GF-D8 (cell line): ENCODE data around the gene BCL10.
"Not testable (repeated sequence)": the region's sequence is repeated elsewhere in the genome, so short reads cannot be mapped to it uniquely, and the experiment has no call there.

Source experiments
- DNase-seq: peaks from one replicate; lab custom pipeline; 2025; lab: John Stamatoyannopoulos, UW

The BCL10 gene

GRCh38 chr1:85264150-85264549 is 12.3 kb downstream of the BCL10 start:
- no peak for DNase-seq

GRCh38 chr1:85262985-85263384 is 13.4 kb downstream of the BCL10 start:
- DNase-seq, result no peak

GRCh38 chr1:85259912-85260274 is 16.5 kb downstream of the BCL10 start:
- DNase-seq, result no peak

DNA sequence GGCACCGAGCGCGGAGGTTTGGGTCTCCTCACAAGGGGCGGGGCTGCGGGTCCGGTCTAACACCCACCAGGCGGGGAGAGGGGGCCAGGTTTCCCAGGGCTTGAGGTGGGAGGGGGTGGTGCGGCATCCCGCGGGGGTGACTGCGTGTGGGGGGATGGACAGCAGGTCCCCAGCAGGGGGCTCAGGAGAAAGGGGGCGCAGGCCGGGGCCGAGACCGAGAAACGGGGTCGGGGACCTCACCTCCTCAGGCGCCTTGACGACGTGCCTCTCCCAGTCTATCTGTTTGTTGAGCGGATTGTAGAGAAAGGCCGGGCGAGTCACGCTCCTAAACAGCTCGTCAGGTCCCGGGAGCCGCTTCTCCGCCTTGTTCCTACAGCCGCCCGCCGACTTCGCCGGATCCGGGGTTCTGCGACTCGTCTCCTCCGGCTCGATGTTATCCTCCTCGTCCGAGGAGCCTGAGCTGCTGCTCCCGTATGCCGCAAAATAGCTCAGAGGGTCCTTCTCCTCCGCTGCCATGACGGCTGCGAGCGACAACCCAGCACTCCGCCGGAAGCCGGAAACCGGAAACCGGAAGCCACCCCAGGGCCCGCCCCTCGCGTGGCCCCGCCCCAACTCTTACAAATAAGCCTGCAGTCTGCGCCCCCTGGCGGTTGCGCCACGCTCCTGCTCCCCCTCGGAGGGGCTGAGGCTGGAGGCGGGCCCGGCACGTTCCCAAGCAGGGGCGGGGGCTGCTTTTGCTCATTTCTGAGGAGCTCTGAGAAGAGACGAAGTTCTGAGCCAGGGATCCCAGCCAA is 17.1 kb downstream of the BCL10 start, which contains the start of gene C1orf52:
C1orf52 (minus strand) TSS at position 545 of the 794 bp plus-strand sequence; CDS start at position 516, 29 bp downstream.
- peak; percentile 60 for DNase-seq

DNA sequence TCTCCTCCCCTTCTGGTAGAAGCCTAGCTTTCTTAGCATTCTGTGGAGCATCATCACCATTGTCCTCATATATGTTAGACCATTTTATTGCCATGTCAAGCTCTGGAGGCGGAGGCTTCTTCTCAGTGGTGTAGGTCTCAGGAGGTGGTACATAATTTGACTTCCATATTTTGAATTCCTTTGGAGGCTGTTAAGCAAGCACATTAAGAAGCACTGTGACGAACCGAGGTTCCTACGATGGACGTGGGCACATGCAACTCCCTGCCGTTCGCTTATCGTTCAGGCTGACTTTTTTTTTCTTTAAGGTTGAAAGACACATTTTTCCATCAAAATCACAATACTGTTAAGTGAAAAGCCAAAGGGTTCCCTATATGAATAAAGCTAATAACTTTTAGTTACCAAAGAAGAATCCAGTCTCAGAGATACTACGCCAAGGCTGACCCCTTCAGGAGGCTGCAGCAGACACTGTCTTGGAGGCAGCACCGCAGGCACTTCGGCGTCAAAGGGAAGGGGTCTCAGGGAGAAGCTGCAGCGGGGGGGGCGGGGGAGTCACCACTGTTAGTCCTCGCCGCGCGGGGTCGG is 17.8 kb downstream of the BCL10 start:
- no peak for DNase-seq

- DNase-seq, result not testable (repeated sequence)
Observed at GRCh38 chr1:85249042-85249441, 27.4 kb downstream of the BCL10 start.

- no peak for DNase-seq
Observed at GRCh38 chr1:85245891-85246290, 30.5 kb downstream of the BCL10 start.

DNA sequence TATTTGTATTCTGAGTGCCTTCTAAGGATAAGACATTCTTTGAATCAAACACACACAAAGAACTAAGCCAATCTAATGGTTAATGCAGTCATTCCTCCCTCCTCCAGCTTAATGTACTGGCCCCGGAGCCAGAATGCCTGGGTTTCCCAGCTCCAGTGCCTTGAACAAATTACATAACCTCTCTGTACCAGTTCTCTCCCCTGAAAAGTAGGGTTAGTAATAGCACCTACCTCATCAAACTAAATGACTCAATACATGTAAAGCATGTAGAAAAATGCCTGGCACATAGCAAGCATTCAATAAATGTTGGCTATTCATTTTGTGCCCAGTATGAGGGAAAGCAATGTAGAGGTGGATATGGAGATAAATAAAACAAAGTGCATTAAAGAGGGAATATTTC is 31.0 kb downstream of the BCL10 start:
- no peak for DNase-seq

GRCh38 chr1:85244271-85245061 is 32.0 kb downstream of the BCL10 start:
- DNase-seq, result no peak

DNA sequence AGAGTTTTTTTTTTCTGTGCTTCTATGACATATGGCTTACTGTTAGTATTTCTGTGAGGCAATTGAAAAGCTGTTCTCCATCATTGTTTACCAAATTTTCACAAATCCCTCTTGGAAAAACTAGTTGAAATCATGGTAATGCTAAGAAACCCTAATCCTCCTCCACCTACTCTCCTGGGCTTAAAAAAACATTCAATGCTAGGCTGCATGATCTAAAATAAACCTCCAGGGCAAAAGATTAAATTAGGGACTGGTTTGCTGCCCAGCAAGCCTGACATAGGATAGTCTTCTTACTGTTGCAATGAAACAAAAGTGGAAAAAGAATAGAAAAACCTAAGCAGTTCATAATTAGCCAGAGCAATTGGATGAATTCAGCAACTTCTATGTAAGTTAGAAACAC is 33.1 kb downstream of the BCL10 start:
- no peak for DNase-seq

GRCh38 chr1:85240643-85241042 is 35.8 kb downstream of the BCL10 start:
- DNase-seq, result no peak

DNA sequence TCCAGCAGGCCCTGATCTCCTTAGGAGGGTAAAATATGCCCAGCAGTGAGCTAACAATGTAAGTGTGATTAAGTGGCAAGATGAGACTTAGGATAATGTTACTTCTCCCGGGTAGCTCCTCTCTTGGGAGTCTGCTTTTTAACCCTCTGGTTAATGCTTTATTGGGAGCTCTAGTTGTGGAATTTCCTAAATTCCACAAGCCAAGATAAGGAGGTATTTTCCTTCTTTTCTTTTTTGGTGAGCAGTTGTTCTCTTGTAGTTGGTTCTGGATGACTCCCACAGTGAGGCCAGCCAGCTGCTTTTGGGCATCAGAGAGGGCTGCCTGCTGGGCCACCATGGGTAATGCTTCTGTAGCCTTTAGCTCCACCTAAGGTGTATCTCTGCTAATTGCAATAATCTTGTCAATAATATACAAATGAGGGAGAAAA is 36.2 kb downstream of the BCL10 start:
- no peak for DNase-seq

- no peak for DNase-seq
Observed at GRCh38 chr1:85237613-85238012, 38.8 kb downstream of the BCL10 start.

- DNase-seq, result no peak
Observed at GRCh38 chr1:85230305-85230977, 46.0 kb downstream of the BCL10 start.

- no peak for DNase-seq
Observed at GRCh38 chr1:85229574-85230097, 46.8 kb downstream of the BCL10 start.

GRCh38 chr1:85228972-85229371 is 47.5 kb downstream of the BCL10 start:
- DNase-seq, result no peak

DNA sequence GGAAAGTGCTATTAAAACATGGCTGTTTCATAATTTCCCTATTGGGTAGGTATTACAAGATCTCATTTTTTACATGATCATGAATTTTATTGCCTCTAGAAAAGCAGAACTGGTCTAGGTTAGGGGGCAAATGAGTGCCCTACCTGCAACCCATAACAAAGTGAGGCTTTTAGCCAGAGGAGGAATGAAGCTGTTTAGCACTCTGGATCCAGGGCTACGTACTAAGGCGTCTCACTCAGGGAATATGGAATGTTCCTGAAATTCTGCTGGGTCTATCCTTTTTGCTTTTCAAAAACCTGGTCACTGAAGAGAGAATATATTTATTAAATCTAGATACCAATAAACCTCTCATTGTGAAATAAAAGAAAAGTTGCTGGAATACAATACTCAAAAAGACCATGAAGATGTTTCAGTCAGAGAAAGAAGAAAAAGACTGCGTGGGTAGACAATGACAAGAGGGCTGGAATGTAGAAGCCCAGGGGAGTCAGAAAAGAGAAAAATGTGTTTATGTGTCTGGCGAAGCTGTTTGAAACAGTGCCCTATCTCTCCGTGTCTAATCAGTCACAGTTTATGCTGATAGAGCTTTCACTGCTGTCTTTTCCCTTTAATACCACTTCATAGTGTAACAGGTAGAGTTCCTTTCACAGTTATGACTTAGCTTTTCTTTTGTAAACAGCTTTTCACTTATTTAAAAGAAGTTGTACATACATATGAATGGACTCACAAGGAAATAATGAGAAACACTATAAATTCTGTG is 50.6 kb downstream of the BCL10 start:
- no peak for DNase-seq

DNA sequence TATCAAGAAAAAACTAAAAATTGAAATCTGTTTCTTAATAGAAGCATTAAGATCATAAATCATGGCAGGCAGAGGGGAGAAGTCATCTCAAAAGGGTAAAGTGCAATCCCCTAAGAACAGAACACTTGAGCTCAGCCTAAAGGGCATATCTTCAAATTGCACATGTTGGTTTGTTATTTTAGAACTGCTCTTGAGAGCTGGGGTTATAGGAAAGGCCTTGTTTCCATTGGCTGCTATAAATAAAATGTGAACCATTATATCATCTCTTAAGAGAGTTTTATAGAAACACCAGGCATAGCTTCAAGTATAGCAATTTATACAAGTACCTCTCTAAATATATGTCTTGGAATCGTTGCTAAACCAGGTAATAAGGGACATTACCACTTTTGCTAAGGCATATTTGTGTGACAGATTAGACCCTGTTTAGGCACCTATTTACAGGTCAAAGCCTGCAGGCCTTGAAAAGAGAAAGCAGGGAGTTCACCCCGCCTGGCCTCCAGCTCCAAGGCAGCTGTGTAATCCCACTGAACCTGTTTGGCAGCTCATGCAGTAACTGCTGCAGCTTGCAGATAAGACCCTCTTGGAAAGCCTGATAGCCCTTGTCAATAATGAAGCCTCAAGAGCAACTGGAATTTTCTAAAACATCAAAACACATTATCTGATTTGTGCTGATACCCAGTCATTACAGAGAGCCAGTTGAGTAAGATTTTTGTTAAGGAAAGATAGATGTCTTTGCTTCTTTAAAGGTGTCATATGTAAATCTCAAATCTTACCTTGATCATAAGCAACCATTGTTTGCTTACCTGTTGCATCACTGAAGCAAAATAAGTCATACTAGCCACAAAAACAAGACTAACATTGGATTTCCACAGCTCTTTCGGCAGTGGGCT is 51.5 kb downstream of the BCL10 start:
- DNase-seq, result no peak

- DNase-seq, result no peak
Observed at GRCh38 chr1:85224295-85224694, 52.1 kb downstream of the BCL10 start.

- no peak for DNase-seq
Observed at GRCh38 chr1:85223334-85223733, 53.1 kb downstream of the BCL10 start.
